Large intestine (tissue), 12 donors: Measurements from ENCODE around the gene PLEKHO1. TPM values are rescaled to one million over a fixed set of nuclear protein-coding genes. Genes with fewer than 3 reads are reported as not detected.

ENCODE experiments used
- DNase-seq, 2 donors: peaks; one replicate each; pipeline versions ENCODE4 v3.0.0 to v3.0.0-alpha.2; 2013
- H3K27ac ChIP-seq: one replicate; pipeline ENCODE4 v1.5.1; 2013; ENCODE audit warnings: low read length
- H3K27me3 ChIP-seq: 2 replicates; pipeline ENCODE4 v1.6.1; 2013; ENCODE audit warnings: low read length; ENCODE audit not compliant: control insufficient read depth, insufficient read depth
- H3K36me3 ChIP-seq: 2 replicates; pipeline ENCODE4 v1.6.1; 2013; ENCODE audit warnings: low read length; ENCODE audit not compliant: control insufficient read depth, insufficient read depth
- H3K4me1 ChIP-seq: one replicate; pipeline ENCODE4 v1.6.1; 2013; ENCODE audit warnings: low read length; ENCODE audit not compliant: control insufficient read depth, insufficient read depth
- H3K4me3 ChIP-seq: one replicate; pipeline ENCODE4 v1.5.1; 2013; ENCODE audit warnings: low read length
- H3K9me3 ChIP-seq: one replicate; pipeline ENCODE4 v1.6.1; 2013; ENCODE audit warnings: mild to moderate bottlenecking, low read depth, low read length, moderate library complexity; ENCODE audit not compliant: control insufficient read depth
- WGBS: methylation state at CpG from one replicate; pipeline ENCODE4 v1.1.5; 2013; ENCODE audit warnings: low lambda C conversion rate; ENCODE audit not compliant: insufficient coverage; 5-methylcytosine and 5-hydroxymethylcytosine counted together
- long read RNA-seq, 11 donors: transcript quantifications; one replicate each; lab custom pipeline, GENCODE V29; 2026
- polyA plus RNA-seq: library from polyadenylated mRNA; unstranded; fragments of 120-200 nt; gene quantifications from one replicate; pipeline ENCODE4 v1.2.1, GENCODE V29; 2013

Gene PLEKHO1, protein sequence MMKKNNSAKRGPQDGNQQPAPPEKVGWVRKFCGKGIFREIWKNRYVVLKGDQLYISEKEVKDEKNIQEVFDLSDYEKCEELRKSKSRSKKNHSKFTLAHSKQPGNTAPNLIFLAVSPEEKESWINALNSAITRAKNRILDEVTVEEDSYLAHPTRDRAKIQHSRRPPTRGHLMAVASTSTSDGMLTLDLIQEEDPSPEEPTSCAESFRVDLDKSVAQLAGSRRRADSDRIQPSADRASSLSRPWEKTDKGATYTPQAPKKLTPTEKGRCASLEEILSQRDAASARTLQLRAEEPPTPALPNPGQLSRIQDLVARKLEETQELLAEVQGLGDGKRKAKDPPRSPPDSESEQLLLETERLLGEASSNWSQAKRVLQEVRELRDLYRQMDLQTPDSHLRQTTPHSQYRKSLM
- 30.5 TPM for polyA plus RNA-seq
- long read RNA-seq, donor 1, transcript PLEKHO1-201 (6 exons, 2,050 nt), result major isoform, 6 of 8 reads
- long read RNA-seq, donor 1, partial matches to known transcripts, result 0 of 8 reads
- long read RNA-seq, donor 1, other reads (novel, unspliced or antisense), result 0 of 8 reads
- long read RNA-seq, donor 2, transcript PLEKHO1-201 (6 exons, 2,050 nt), result major isoform, 13 of 19 reads
- long read RNA-seq, donor 2, partial matches to known transcripts, result 0 of 19 reads
- long read RNA-seq, donor 2, other reads (novel, unspliced or antisense), result 0 of 19 reads
- long read RNA-seq, donor 3, result 0 reads
- long read RNA-seq, donor 4, partial matches to known transcripts, result 0 of 1 reads
- long read RNA-seq, donor 4, other reads (novel, unspliced or antisense), result 0 of 1 reads
- long read RNA-seq, donor 5, transcript PLEKHO1-201 (6 exons, 2,050 nt), result major isoform, 7 of 14 reads
- long read RNA-seq, donor 5, transcript PLEKHO1-205 (5 exons, 1,025 nt), result minor isoform, 6 of 14 reads
- long read RNA-seq, donor 5, partial matches to known transcripts, result 0 of 14 reads
- long read RNA-seq, donor 5, other reads (novel, unspliced or antisense), result 0 of 14 reads
- long read RNA-seq, donor 6, transcript PLEKHO1-201 (6 exons, 2,050 nt), result major isoform, 7 of 7 reads
- long read RNA-seq, donor 6, partial matches to known transcripts, result 0 of 7 reads
- long read RNA-seq, donor 6, other reads (novel, unspliced or antisense), result 0 of 7 reads
- long read RNA-seq, donor 7, transcript PLEKHO1-201 (6 exons, 2,050 nt), result major isoform, 18 of 21 reads
- long read RNA-seq, donor 7, partial matches to known transcripts, result 0 of 21 reads
- long read RNA-seq, donor 7, other reads (novel, unspliced or antisense), result 0 of 21 reads
- long read RNA-seq, donor 8, transcript PLEKHO1-201 (6 exons, 2,050 nt), result major isoform, 18 of 72 reads
- long read RNA-seq, donor 8, partial matches to known transcripts, result 51 of 72 reads
- long read RNA-seq, donor 8, other reads (novel, unspliced or antisense), result 0 of 72 reads
- long read RNA-seq, donor 9, transcript PLEKHO1-201 (6 exons, 2,050 nt), result major isoform, 10 of 20 reads
- long read RNA-seq, donor 9, transcript PLEKHO1-205 (5 exons, 1,025 nt), result minor isoform, 7 of 20 reads
- long read RNA-seq, donor 9, partial matches to known transcripts, result 0 of 20 reads
- long read RNA-seq, donor 9, other reads (novel, unspliced or antisense), result 0 of 20 reads
- long read RNA-seq, donor 10, transcript PLEKHO1-201 (6 exons, 2,050 nt), result major isoform, 16 of 20 reads
- long read RNA-seq, donor 10, partial matches to known transcripts, result 0 of 20 reads
- long read RNA-seq, donor 10, other reads (novel, unspliced or antisense), result 0 of 20 reads
- long read RNA-seq, donor 11, transcript PLEKHO1-201 (6 exons, 2,050 nt), result major isoform, 14 of 20 reads
- long read RNA-seq, donor 11, partial matches to known transcripts, result 0 of 20 reads
- long read RNA-seq, donor 11, other reads (novel, unspliced or antisense), result 0 of 20 reads

DNA sequence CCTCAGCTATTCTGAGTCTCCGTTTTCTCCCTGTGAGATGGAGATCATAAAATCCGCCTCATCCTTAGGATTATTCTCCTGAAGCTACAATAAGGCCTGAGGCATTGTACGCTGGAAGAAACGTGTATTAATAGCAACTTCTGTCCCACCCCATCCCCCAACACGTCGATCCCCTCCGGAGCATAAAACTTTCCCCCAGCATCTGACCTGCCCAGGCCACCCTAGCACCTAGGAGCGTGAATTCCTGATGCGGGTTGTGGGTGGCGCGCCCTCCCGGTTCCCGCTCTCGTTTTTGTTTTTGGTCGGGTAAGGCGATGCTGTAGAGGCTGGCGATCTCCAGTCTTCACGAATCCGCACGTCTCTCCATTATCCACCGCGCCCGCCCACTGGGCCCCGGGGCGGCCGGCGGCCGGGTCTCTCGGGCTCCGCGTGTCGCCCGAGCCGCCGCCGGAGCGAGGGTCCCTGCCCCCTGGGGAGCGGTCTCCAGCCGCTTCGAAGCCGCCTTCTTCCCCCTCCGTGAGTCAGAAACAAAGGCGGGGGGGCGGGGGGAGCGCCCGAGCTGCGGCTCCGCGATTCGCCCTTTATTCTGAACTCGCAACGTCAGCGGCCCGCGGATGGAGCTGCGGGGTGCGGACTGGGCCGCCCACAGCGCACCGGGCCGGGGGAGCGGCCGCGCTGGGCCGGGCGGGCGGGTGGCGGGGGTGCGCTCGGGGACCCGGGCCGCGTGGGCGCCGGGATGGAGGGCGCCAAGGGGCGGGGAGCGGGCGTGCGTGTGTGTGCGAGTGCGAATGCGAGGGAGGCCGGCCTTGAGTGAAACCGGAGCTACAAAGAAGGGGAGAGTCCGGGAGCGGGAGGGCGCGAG, at the start of gene PLEKHO1:
Gene PLEKHO1 (plus strand): TSS at position 646 of the 862 bp plus-strand sequence. CDS start 342 bp downstream, outside the sequence.
- Histone ChIP-seq H3K36me3 (peaks cover 9% of the 10 kb centered on the region), H3K27me3 (peaks cover 32% of the 10 kb centered on the region), H3K9me3 (peaks cover 4% of the 10 kb centered on the region), H3K4me3 (peak within 1 kb of the TSS; percentile 63), H3K27ac (peak within 1 kb of the TSS; percentile 83), H3K4me1 (no peaks in the 10 kb centered on the region)
- WGBS, result 0% methylated on average over 2 of the region's 89 CpGs
- DNase-seq, result peak; percentile 57 to 79

- WGBS, result 67% methylated on average over 1 of the region's 1 CpG
- Histone ChIP-seq H3K4me1 (no peaks in the 10 kb centered on the region), H3K27ac (no peak overlapping the region), H3K36me3 (peaks cover 5% of the 10 kb centered on the region), H3K27me3 (no peaks in the 10 kb centered on the region), H3K9me3 (no peaks in the 10 kb centered on the region), H3K4me3 (no peak overlapping the region)
- no peak for DNase-seq
Measured at GRCh38 chr1:150102986-150103385, 46.7 kb upstream of the PLEKHO1 start.

- Histone ChIP-seq H3K4me3 (no peak overlapping the region), H3K9me3 (no peaks in the 10 kb centered on the region), H3K4me1 (no peaks in the 10 kb centered on the region), H3K36me3 (no peaks in the 10 kb centered on the region), H3K27ac (no peak overlapping the region), H3K27me3 (no peaks in the 10 kb centered on the region)
- DNase-seq, result no peak
- WGBS, result 100% methylated on average over 6 of the region's 7 CpGs
Measured at GRCh38 chr1:150106341-150106740, 43.4 kb upstream of the PLEKHO1 start.

DNA sequence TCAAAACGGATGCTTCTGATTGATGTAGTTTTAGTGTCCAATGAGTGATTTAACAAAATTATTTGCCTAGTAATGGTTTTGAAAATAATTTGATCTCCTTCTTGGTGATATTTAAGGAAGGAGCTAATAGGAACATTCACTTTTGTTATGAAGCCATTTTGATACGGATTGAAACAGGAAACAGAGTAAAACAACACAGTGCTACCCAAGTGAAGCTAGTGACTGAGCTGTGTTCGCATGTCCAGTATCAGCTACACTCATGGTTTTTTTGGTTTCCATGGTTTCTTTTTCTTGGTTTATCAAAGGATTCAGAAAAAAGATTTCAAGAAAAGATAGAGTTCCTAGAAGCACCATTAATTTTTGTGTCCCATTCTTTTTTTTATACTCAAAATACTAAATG, 40.1 kb upstream of the PLEKHO1 start:
- H3K9me3 ChIP-seq, result peaks cover 4% of the 10 kb centered on the region
- no peak for DNase-seq
- H3K27ac ChIP-seq, result no peak overlapping the region
- H3K4me1 ChIP-seq, result no peaks in the 10 kb centered on the region
- 67% methylated on average over 1 of the region's 3 CpGs for WGBS
- H3K27me3 ChIP-seq, result no peaks in the 10 kb centered on the region
- H3K36me3 ChIP-seq, result peaks cover 3% of the 10 kb centered on the region
- H3K4me3 ChIP-seq, result no peak overlapping the region

GRCh38 chr1:150110116-150110515, 39.6 kb upstream of the PLEKHO1 start:
- H3K36me3 ChIP-seq, result peaks cover 3% of the 10 kb centered on the region
- DNase-seq, result no peak
- no peak overlapping the region for H3K4me3 ChIP-seq
- no peak overlapping the region for H3K27ac ChIP-seq
- H3K27me3 ChIP-seq, result no peaks in the 10 kb centered on the region
- no peaks in the 10 kb centered on the region for H3K4me1 ChIP-seq
- WGBS, result 100% methylated on average over 1 of the region's 2 CpGs
- peaks cover 4% of the 10 kb centered on the region for H3K9me3 ChIP-seq

DNA sequence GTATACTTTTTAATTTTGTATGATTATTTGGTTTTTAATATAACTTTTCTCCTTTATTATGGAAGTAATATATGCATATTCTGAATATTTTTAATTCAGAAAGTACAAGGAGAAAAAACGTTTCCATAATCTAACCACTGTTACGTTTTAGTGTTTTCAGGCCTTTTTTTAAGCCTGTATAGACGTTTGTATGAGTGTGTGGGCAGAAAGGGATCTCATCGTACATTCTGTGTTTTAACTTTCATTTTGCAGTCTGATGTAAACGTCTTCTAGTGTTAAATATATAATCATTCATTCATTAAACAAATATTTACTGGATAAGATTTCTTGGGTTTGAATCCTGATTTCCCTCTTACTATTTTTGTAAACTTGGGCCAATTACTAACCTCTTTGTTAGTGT, 38.0 kb upstream of the PLEKHO1 start:
- Histone ChIP-seq H3K4me3 (no peak overlapping the region), H3K27ac (no peak overlapping the region), H3K36me3 (peaks cover 3% of the 10 kb centered on the region), H3K27me3 (no peaks in the 10 kb centered on the region), H3K4me1 (no peaks in the 10 kb centered on the region), H3K9me3 (peaks cover 4% of the 10 kb centered on the region)
- WGBS, result 85% methylated on average over 2 of the region's 5 CpGs
- no peak for DNase-seq

GRCh38 chr1:150115121-150115520, 34.6 kb upstream of the PLEKHO1 start:
- H3K27me3 ChIP-seq, result no peaks in the 10 kb centered on the region
- no peak for DNase-seq

DNA sequence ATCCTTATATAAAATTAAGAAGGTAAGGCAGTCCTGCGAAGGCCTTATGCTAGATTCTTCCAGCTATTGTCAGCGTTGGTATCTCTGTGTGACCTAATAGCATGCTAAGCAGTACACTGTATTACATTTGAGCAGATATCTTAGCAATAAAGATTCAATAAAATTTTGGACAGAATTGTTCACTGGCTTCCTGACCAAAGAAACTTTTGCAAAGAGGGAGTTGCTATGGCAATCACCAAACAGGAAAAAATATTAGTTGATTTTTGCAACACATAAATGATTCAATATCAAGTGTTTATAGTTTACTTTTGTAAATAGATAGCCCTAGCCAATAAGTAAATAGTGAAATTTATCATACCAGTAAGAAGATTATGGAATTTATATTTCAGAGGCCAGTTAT, 31.0 kb upstream of the PLEKHO1 start:
- no peak overlapping the region for H3K27ac ChIP-seq
- whole genome bisulfite sequencing, result no CpG with 5 or more reads among the region's 2 CpGs
- DNase-seq, result no peak

More at GRCh38 chr1:150115121-150115520, 34.6 kb upstream of the PLEKHO1 start:
- H3K9me3 ChIP-seq, result peaks cover 4% of the 10 kb centered on the region
- H3K27ac ChIP-seq, result no peak overlapping the region
- H3K4me1 ChIP-seq, result no peaks in the 10 kb centered on the region
- H3K4me3 ChIP-seq, result no peak overlapping the region
- 100% methylated on average over 1 of the region's 1 CpG for WGBS
- H3K36me3 ChIP-seq, result peaks cover 3% of the 10 kb centered on the region

More for the DNA sequence above, 31.0 kb upstream of the PLEKHO1 start:
- H3K4me3 ChIP-seq, result no peak overlapping the region
- no peaks in the 10 kb centered on the region for H3K27me3 ChIP-seq
- peaks cover 4% of the 10 kb centered on the region for H3K9me3 ChIP-seq
- no peaks in the 10 kb centered on the region for H3K4me1 ChIP-seq
- peaks cover 4% of the 10 kb centered on the region for H3K36me3 ChIP-seq
